K562 (cell line): ENCODE measurements around the gene CMSS1. TPM values are rescaled to one million over a fixed set of nuclear protein-coding genes. Genes with fewer than 3 reads are reported as not detected.

Source experiments
- ATAC-seq: fragments of 200-7000 bp; cut with Tn5 transposase; 3 replicates; pipeline ENCODE4 v1.9.1; 2020; ENCODE audit warnings: moderate library complexity
- BruUV-seq: library from RNA; stranded (reverse); fragments of 400-500 nt; replicated peaks from 2 replicates; lab custom pipeline; 2021; lab: Mats Ljungman, UMichigan
- CTCF ChIA-PET: fragments of 300-600 bp; formaldehyde crosslinking; extraction: SDS; loops from one replicate; lab custom pipeline; 2021; ENCODE audit warnings: low intra/inter-chr PET ratio; lab: Yijun Ruan, JAX
- POLR2A ChIA-PET: fragments of 300-600, 350-650 bp; sonication (Branson Sonifier 250); formaldehyde crosslinking; extraction: SDS; loops from one replicate; lab custom pipeline; 2021; ENCODE audit warnings: antibody characterized with exemption, inconsistent platforms; lab: Yijun Ruan, JAX
- DNase-seq, 4 experiments: peaks; one replicate each; pipeline versions ENCODE4 v3.0.0 to v3.0.0-alpha.2; 2011 to 2018; ENCODE audit warnings: low spot score in 3 of 4, mixed read lengths in 3 of 4; ENCODE audit errors: extremely low read depth in 1 of 4
- FAIRE-seq: peaks from 2 replicates; lab custom pipeline; 2011; peaks lifted over from hg19 to GRCh38; lab: Jason Lieb, UNC
- H2AFZ ChIP-seq: 2 replicates; pipeline ENCODE4 v1.6.0; 2011; ENCODE audit warnings: low read depth, low read length, control low read depth, inconsistent platforms
- H3K27ac ChIP-seq: fragments of 200-600 bp; 3 replicates; pipeline ENCODE4 v1.8.0; 2011; ENCODE audit warnings: low read depth, mild to moderate bottlenecking, control low read depth, inconsistent platforms, low read length, moderate library complexity, mixed read lengths; ENCODE audit errors: extremely low read depth
- H3K27me3 ChIP-seq, 2 experiments: fragments of 300-600 bp in 1 of 2; 2 replicates in 1 of 2; 3 replicates in 1 of 2; pipeline versions ENCODE4 v1.6.0 to v1.8.0; 2011; ENCODE audit warnings: inconsistent platforms in 2 of 2, low read length in 2 of 2, mild to moderate bottlenecking in 1 of 2, mixed read lengths in 1 of 2, moderate library complexity in 1 of 2; ENCODE audit not compliant: control insufficient read depth in 2 of 2, insufficient read depth in 2 of 2
- H3K36me3 ChIP-seq: fragments of 300-600 bp; 3 replicates; pipeline ENCODE4 v1.8.0; 2011; ENCODE audit warnings: mild to moderate bottlenecking, low read length, inconsistent platforms; ENCODE audit not compliant: control insufficient read depth, insufficient read depth
- H3K4me1 ChIP-seq, 2 experiments: fragments of 200-600 bp in 1 of 2; replicated peaks in 1 of 2; 2 replicates in 1 of 2; 3 replicates in 1 of 2; pipeline versions ENCODE4 v1.5.1 to v1.8.0; 2011; ENCODE audit warnings: inconsistent platforms in 2 of 2, low read length in 2 of 2, mild to moderate bottlenecking in 1 of 2, mixed read lengths in 1 of 2, moderate library complexity in 1 of 2; ENCODE audit not compliant: control insufficient read depth in 2 of 2, insufficient read depth in 2 of 2
- H3K4me2 ChIP-seq: 2 replicates; pipeline ENCODE4 v1.6.1; 2011; ENCODE audit warnings: low read length, control low read depth, inconsistent platforms, mixed read lengths; ENCODE audit not compliant: insufficient read depth
- H3K4me3 ChIP-seq: fragments of 200-600 bp; sonication (generic), shearing (Covaris generic); 2 replicates; pipeline ENCODE4 v1.5.1; 2016; ENCODE audit warnings: control low read depth, inconsistent platforms
- H3K79me2 ChIP-seq: fragments of 200-600 bp; 3 replicates; pipeline ENCODE4 v1.8.0; 2011; ENCODE audit warnings: low read length, inconsistent platforms; ENCODE audit not compliant: control insufficient read depth, insufficient read depth
- H3K9ac ChIP-seq, 2 experiments: 2 replicates each; pipeline versions ENCODE4 v1.6.0 to v1.6.1; 2011; ENCODE audit warnings: low read depth in 2 of 2, low read length in 2 of 2, control low read depth in 1 of 2, inconsistent platforms in 1 of 2, mild to moderate bottlenecking in 1 of 2, mixed read lengths in 1 of 2; ENCODE audit not compliant: insufficient read depth in 1 of 2
- H3K9me1 ChIP-seq: one replicate; pipeline ENCODE4 v1.6.0; 2011; ENCODE audit warnings: inconsistent platforms, mild to moderate bottlenecking, low read length, moderate library complexity; ENCODE audit not compliant: control insufficient read depth, insufficient read depth
- H3K9me3 ChIP-seq: replicated peaks from 2 replicates; pipeline ENCODE4 v1.5.1; 2011; ENCODE audit warnings: low read depth, low read length, inconsistent platforms; ENCODE audit not compliant: control insufficient read depth, insufficient read depth
- H4K20me1 ChIP-seq: replicated peaks from 2 replicates; pipeline ENCODE4 v1.6.1; 2011; ENCODE audit warnings: low read length, inconsistent platforms, mixed read lengths; ENCODE audit not compliant: control insufficient read depth, insufficient read depth
- BCOR ChIP-seq: fragments of 450-650 bp; IDR thresholded peaks from 2 replicates; pipeline ENCODE4 v1.6.1; 2016
- BHLHE40 ChIP-seq: IDR thresholded peaks from 2 replicates; pipeline ENCODE4 v1.6.1; 2011; ENCODE audit warnings: low read length, improper control_type of control experiment
- HDAC3 ChIP-seq: fragments of 450-650 bp; IDR thresholded peaks from 2 replicates; pipeline ENCODE4 v1.6.1; 2018; ENCODE audit warnings: borderline replicate concordance, mild to moderate bottlenecking, moderate library complexity; ENCODE audit not compliant: partially characterized antibody
- HDGF ChIP-seq: fragments of 450-650 bp; IDR thresholded peaks from 2 replicates; pipeline ENCODE4 v1.6.1; 2016
- MEIS2 ChIP-seq: fragments of 450-650 bp; IDR thresholded peaks from 2 replicates; pipeline ENCODE4 v1.6.1; 2014; ENCODE audit warnings: mild to moderate bottlenecking; ENCODE audit not compliant: partially characterized antibody
- MXI1 ChIP-seq: IDR thresholded peaks from 2 replicates; pipeline ENCODE4 v1.6.1; 2011; ENCODE audit warnings: low read depth, mild to moderate bottlenecking, improper control_type of control experiment, low read length
- PRPF4 ChIP-seq: fragments of 200-400 bp; formaldehyde crosslinking; IDR thresholded peaks from one replicate; pipeline ENCODE4 v1.6.1; 2017; ENCODE audit warnings: low read length, low read depth, mild to moderate bottlenecking; ENCODE audit not compliant: insufficient read depth, poor library complexity, severe bottlenecking
- RAD51 ChIP-seq: fragments of 450-650 bp; IDR thresholded peaks from 2 replicates; pipeline ENCODE4 v1.7.1; 2016; ENCODE audit warnings: low read depth, mild to moderate bottlenecking, borderline replicate concordance
- RBM34 ChIP-seq: fragments of 200-400 bp; formaldehyde crosslinking; IDR thresholded peaks from 2 replicates; pipeline ENCODE4 v1.6.1; 2018; ENCODE audit warnings: low read length, borderline replicate concordance; ENCODE audit not compliant: insufficient read depth
- RUNX1 ChIP-seq: sonication (generic); IDR thresholded peaks from 2 replicates; pipeline ENCODE4 v1.6.1; 2016; ENCODE audit warnings: antibody characterized with exemption, low read depth
- SLC30A9 ChIP-seq: fragments of 250-450 bp; sonication (Bioruptor Pico); IDR thresholded peaks from 2 replicates; pipeline ENCODE4 v1.8.0; 2022; ENCODE audit warnings: mild to moderate bottlenecking, moderate library complexity
- SRSF1 ChIP-seq: fragments of 200-400 bp; formaldehyde crosslinking; IDR thresholded peaks from 2 replicates; pipeline ENCODE4 v1.6.1; 2017; ENCODE audit warnings: mild to moderate bottlenecking, low read depth, low read length, moderate library complexity
- ZNF239 ChIP-seq: fragments of 250-450 bp; sonication (Bioruptor Pico); IDR thresholded peaks from 2 replicates; pipeline ENCODE4 v1.4.0; 2020; ENCODE audit warnings: mild to moderate bottlenecking
- WGBS: fragments of 100-300 bp; shearing (Covaris generic); methylation state at CpG from one replicate; pipeline ENCODE4 v1.1.6; 2016; ENCODE audit warnings: low coverage, mixed read lengths; ENCODE audit not compliant: insufficient coverage; ENCODE audit errors: missing lambda C conversion rate; 5-methylcytosine and 5-hydroxymethylcytosine counted together
- in situ Hi-C: fragments of 300-500 bp; cut with MboI; formaldehyde crosslinking; loops from 4 replicates; pipeline ENCODE4 v1.15.0; 2018; ENCODE audit warnings: inconsistent platforms, mixed read lengths
- intact Hi-C: fragments of 100-400 bp; cut with micrococcal nuclease; formaldehyde crosslinking; loops from 2 replicates; pipeline ENCODE4 v1.14.2; 2022
- polyA plus RNA-seq, 8 experiments: library from polyadenylated mRNA; depleted of rRNA in 4 of 8; stranded (reverse) in 5 of 8; unstranded in 3 of 8; fragments of >200 nt; fragmentation: Nextera tagmentation in 2 of 8; fragmentation: Illumina TruSeq in 1 of 8; extraction: Ambion mirVana in 2 of 8; extraction: Trizol in 1 of 8; gene quantifications; 2 replicates each; pipeline versions ENCODE4 v1.2.1 to v1.2.3, GENCODE V29; 2011 to 2014; ENCODE audit warnings: inconsistent platforms in 1 of 8, missing spikeins in 1 of 8
- total RNA-seq, 7 experiments: library from RNA; depleted of rRNA in 6 of 7; stranded (reverse); fragments of >200 nt in 6 of 7; fragmentation: Illumina TruSeq in 2 of 7; extraction: Trizol in 2 of 7; gene quantifications; 2 replicates each; pipeline versions ENCODE4 v1.2.1 to v1.2.3, GENCODE V29; 2011 to 2021; ENCODE audit warnings: low replicate concordance in 1 of 7
- TF ChIP-seq, protein P1 (sequence below): fragments of 450-650 bp; IDR thresholded peaks from 2 replicates; pipeline ENCODE4 v1.6.1; 2018; ENCODE audit warnings: mild to moderate bottlenecking, low read depth; ENCODE audit not compliant: partially characterized antibody
- TF ChIP-seq, protein P2 (sequence below): fragments of 450-650 bp; IDR thresholded peaks from 2 replicates; pipeline ENCODE4 v1.6.1; 2016; ENCODE audit warnings: antibody characterized with exemption
- TF ChIP-seq, protein P3 (sequence below): fragments of 250-450 bp; sonication (Bioruptor Pico); IDR thresholded peaks from 2 replicates; pipeline ENCODE4 v1.9.0; 2021; ENCODE audit warnings: mild to moderate bottlenecking, inconsistent platforms

CMSS1 gene
- total and polyA plus RNA-seq, 9 of the 15 experiments (the other 6 are each of a cell fraction or from before 2014, with no cell fraction given) = 46.9 to 109 (median 72.3) TPM

DNA sequence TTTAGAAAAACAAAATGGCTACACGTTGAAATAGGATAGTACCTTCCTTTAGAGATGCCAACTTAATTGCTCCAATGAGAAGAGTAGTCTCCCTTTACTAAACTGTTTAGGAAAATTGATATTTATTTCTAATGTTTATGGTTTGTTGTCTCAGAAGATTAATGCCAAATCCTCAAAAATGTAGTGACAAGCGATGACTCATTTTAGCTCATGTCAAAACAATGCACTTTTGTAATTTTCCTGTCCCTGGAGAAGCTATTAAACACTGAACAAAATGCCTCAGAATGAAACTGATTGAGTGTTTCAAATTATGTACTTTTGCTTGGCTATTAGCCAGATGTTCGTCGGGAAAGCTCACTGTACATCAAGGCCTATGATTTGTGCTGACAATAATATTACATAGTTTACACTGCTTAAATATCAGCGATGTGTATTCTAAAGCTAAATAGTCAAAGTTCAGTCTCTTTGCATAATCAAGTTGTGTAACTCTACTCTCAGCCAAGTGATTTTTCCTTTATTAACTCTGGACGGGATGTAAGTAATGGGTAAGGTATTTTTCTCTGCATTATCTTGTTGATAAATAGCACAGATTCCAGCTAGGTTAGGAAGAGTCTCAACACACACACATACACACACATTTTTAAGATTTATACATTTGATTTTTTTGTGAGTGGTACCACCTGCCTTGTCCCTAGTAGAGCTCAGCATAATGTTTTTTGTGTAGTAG is 83.7 kb downstream of the CMSS1 start (continued):
- TF ChIP-seq, protein P1, sequence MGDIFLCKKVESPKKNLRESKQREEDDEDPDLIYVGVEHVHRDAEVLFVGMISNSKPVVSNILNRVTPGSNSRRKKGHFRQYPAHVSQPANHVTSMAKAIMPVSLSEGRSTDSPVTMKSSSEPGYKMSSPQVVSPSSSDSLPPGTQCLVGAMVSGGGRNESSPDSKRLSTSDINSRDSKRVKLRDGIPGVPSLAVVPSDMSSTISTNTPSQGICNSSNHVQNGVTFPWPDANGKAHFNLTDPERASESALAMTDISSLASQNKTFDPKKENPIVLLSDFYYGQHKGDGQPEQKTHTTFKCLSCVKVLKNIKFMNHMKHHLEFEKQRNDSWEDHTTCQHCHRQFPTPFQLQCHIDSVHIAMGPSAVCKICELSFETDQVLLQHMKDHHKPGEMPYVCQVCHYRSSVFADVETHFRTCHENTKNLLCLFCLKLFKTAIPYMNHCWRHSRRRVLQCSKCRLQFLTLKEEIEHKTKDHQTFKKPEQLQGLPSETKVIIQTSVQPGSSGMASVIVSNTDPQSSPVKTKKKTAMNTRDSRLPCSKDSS = no peak
- TF ChIP-seq HDGF (no peak), SLC30A9 (CRISPR knock-in tag) (no peak)
- TF ChIP-seq, all 486 proteins: peak for 6

DNA sequence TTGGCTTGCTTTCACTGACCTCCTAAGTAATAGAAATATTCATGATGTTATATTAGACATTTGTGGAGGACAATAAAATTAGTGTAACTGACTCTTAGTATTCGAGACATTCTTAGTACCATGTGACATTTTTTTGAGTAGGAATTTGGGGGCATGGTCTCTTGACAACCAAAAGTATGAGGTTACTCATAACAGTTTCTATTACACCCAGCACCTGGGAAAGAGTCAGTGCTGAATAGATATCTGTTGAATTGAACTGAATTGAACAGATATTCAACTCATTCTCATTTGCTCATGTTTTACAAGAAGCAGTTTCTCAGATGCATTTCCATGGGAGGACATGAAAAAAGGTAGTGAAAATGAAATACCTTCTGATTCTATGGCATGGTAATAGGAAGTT is 84.4 kb downstream of the CMSS1 start:
- H3K4me3 ChIP-seq = no peak overlapping the region
- H3K27ac ChIP-seq = no peak overlapping the region
- intact Hi-C loops (no loop called here), in situ Hi-C loops (no loop called here)
- CTCF ChIA-PET = no interaction called here
- no peaks in the 10 kb centered on the region for H3K36me3 ChIP-seq
- DNase-seq (no peak), FAIRE-seq (no peak), ATAC-seq (no peak)
- H3K4me2 ChIP-seq = no peak overlapping the region
- H4K20me1 ChIP-seq = no peaks in the 10 kb centered on the region
- H3K4me1 ChIP-seq = no peaks in the 10 kb centered on the region; a peak in 1 of 5 replicates
- no peak overlapping the region for H3K9ac ChIP-seq
- H3K79me2 ChIP-seq = no peaks in the 10 kb centered on the region; the same call in 1 of the 3 replicates
- no peaks in the 10 kb centered on the region for H3K9me1 ChIP-seq
- H3K27me3 ChIP-seq = no peaks in the 10 kb centered on the region
- H2AFZ ChIP-seq = no peak overlapping the region
- BruUV-seq = no TSS peak
- 100% methylated on average over 1 of the region's 1 CpG for WGBS
- H3K9me3 ChIP-seq = no peaks in the 10 kb centered on the region
- POLR2A ChIA-PET = interaction anchor here (0.8 kb wide), 1 partner anchor 14 kb away, joined by 4 read pairs; no protein-coding TSS in a partner anchor
- TF ChIP-seq MEIS2 (no peak), HDAC3 (no peak), RAD51 (no peak), RUNX1 (no peak), BCOR (no peak), PRPF4 (no peak), MXI1 (no peak), SRSF1 (no peak), BHLHE40 (no peak), ZNF239 (CRISPR knock-in tag) (no peak), RBM34 (no peak)
- TF ChIP-seq, protein P2, sequence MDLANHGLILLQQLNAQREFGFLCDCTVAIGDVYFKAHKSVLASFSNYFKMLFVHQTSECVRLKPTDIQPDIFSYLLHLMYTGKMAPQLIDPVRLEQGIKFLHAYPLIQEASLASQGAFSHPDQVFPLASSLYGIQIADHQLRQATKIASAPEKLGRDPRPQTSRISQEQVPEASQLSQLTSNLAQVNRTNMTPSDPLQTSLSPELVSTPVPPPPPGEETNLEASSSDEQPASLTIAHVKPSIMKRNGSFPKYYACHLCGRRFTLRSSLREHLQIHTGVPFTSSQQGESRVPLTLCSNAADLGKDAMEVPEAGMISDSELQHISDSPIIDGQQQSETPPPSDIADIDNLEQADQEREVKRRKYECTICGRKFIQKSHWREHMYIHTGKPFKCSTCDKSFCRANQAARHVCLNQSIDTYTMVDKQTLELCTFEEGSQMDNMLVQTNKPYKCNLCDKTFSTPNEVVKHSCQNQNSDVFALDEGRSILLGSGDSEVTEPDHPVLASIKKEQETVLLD = no peak
- TF ChIP-seq, protein P3, sequence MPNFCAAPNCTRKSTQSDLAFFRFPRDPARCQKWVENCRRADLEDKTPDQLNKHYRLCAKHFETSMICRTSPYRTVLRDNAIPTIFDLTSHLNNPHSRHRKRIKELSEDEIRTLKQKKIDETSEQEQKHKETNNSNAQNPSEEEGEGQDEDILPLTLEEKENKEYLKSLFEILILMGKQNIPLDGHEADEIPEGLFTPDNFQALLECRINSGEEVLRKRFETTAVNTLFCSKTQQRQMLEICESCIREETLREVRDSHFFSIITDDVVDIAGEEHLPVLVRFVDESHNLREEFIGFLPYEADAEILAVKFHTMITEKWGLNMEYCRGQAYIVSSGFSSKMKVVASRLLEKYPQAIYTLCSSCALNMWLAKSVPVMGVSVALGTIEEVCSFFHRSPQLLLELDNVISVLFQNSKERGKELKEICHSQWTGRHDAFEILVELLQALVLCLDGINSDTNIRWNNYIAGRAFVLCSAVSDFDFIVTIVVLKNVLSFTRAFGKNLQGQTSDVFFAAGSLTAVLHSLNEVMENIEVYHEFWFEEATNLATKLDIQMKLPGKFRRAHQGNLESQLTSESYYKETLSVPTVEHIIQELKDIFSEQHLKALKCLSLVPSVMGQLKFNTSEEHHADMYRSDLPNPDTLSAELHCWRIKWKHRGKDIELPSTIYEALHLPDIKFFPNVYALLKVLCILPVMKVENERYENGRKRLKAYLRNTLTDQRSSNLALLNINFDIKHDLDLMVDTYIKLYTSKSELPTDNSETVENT = no peak
